GM06990 (cell line): ENCODE data around the gene ROPN1B.

ENCODE experiments used
- DNase-seq: peaks from one replicate; pipeline ENCODE4 v3.0.0-alpha.2; 2011; ENCODE audit not compliant: insufficient read length; ENCODE audit errors: extremely low read depth
- H3K27me3 ChIP-seq: replicated peaks from 2 replicates; pipeline ENCODE4 v1.6.0; 2011; ENCODE audit warnings: low read length; ENCODE audit not compliant: control insufficient read depth, insufficient read depth
- H3K36me3 ChIP-seq: 2 replicates; pipeline ENCODE4 v1.5.1; 2011; ENCODE audit warnings: low read length; ENCODE audit not compliant: control insufficient read depth, insufficient read depth
- H3K4me3 ChIP-seq: replicated peaks from 2 replicates; pipeline ENCODE4 v1.5.1; 2011; ENCODE audit warnings: low read depth, mild to moderate bottlenecking, control low read depth, low read length
- CTCF ChIP-seq: IDR thresholded peaks from 2 replicates; pipeline ENCODE4 v1.5.1; 2011; ENCODE audit warnings: low read length, control low read depth, mild to moderate bottlenecking, inconsistent platforms; ENCODE audit not compliant: insufficient read depth, poor library complexity, severe bottlenecking

ROPN1B gene

GRCh38 chr3:126021702-126022101 is 52.7 kb downstream of the ROPN1B start:
- peaks cover 2% of the 10 kb centered on the region; the same call in 1 of the 2 replicates for H3K36me3 ChIP-seq
- TF ChIP-seq CTCF, result no peak
- DNase-seq, result no peak
- no peaks in the 10 kb centered on the region for H3K27me3 ChIP-seq
- no peak overlapping the region for H3K4me3 ChIP-seq

GRCh38 chr3:126022741-126023359 is 53.9 kb downstream of the ROPN1B start:
- Histone ChIP-seq H3K27me3 (no peaks in the 10 kb centered on the region), H3K4me3 (no peak overlapping the region), H3K36me3 (peaks cover 2% of the 10 kb centered on the region; the same call in 1 of the 2 replicates)
- no peak for DNase-seq
- TF ChIP-seq CTCF, result no peak

GRCh38 chr3:126023390-126023789 is 54.4 kb downstream of the ROPN1B start:
- TF ChIP-seq CTCF, result no peak
- Histone ChIP-seq H3K36me3 (peaks cover 2% of the 10 kb centered on the region; the same call in 1 of the 2 replicates), H3K4me3 (no peak overlapping the region), H3K27me3 (no peaks in the 10 kb centered on the region)
- DNase-seq, result no peak

GRCh38 chr3:126024049-126024854 is 55.3 kb downstream of the ROPN1B start:
- no peak overlapping the region for H3K4me3 ChIP-seq
- no peak for DNase-seq
- H3K36me3 ChIP-seq, result peaks cover 2% of the 10 kb centered on the region; the same call in 1 of the 2 replicates
- no peak for TF ChIP-seq CTCF
- H3K27me3 ChIP-seq, result no peaks in the 10 kb centered on the region

- Histone ChIP-seq H3K27me3 (no peaks in the 10 kb centered on the region), H3K4me3 (no peak overlapping the region), H3K36me3 (peaks cover 2% of the 10 kb centered on the region; the same call in 1 of the 2 replicates)
- no peak for TF ChIP-seq CTCF
- no peak for DNase-seq
Observed at GRCh38 chr3:126025116-126025729, 56.2 kb downstream of the ROPN1B start.
